OCI-M2 (cell line): Measurements from ENCODE around the gene HORMAD2.

ENCODE experiments used
- DNase-seq: peaks from one replicate; lab custom pipeline; 2025; ENCODE audit not compliant: unreplicated experiment; lab: John Stamatoyannopoulos, UW

Gene HORMAD2

GRCh38 chr22:30161051-30161469 lies 80.8 kb downstream of the HORMAD2 start:
- DNase-seq: no peak

GRCh38 chr22:30167296-30167695 lies 87.0 kb downstream of the HORMAD2 start:
- no peak for DNase-seq

DNA sequence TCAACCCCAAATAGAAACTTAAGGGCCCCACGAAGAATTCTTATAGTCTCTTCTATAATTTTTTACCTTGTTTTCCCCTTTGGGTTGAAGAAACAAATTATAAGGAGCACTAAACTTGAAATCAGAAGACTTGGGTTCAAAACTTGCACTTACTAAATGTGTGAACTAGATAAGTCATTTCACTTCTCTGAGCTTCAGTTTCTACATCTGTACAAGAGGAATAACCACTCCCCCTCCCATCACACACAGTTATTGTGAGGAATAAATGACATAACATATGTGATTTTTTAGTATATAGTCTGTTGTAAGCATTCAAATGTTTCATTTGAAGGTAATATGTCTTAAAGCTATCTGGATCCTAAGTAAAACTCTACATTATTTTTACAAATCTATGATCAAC lies 87.5 kb downstream of the HORMAD2 start:
- DNase-seq: no peak

GRCh38 chr22:30169002-30169401 lies 88.7 kb downstream of the HORMAD2 start:
- no peak for DNase-seq

DNA sequence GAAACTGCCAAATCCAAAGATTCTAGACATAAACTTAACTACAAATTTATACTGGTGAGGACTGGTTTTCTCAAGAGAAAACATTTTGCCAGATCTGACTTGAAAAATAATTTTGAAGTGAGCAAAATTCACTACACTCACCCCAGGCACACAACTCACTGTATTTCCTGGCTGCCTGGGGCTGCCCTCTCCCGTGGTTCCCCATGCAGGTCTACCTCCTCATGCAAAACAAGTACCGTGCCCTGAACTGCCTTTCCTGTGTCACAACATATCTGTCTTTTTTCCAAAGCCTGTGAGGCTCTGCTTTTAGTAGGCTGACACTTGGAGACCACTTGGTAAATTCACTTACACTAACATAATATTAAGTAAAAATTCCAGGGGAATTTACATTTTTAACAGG lies 89.9 kb downstream of the HORMAD2 start:
- no peak for DNase-seq

DNA sequence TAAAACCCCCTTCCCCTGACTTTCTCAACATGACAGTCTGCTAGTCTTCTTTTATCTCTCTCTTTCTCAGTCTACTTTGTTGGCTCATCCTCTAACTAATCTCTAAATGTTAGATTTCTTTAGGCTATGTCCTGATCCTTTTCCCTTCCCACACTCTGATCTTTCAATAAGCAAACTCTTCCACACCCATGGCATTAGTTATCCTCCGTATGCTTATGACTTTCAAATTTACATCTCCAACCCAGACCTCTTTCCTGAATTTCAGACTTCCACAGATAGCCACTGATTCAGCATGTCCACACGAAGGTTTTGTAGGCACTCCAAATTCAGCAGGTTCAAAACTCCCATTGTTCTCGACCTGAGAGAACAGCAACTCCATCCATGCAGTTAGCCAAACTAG lies 90.7 kb downstream of the HORMAD2 start:
- DNase-seq: no peak

GRCh38 chr22:30175690-30176288 lies 95.5 kb downstream of the HORMAD2 start:
- no peak for DNase-seq

DNA sequence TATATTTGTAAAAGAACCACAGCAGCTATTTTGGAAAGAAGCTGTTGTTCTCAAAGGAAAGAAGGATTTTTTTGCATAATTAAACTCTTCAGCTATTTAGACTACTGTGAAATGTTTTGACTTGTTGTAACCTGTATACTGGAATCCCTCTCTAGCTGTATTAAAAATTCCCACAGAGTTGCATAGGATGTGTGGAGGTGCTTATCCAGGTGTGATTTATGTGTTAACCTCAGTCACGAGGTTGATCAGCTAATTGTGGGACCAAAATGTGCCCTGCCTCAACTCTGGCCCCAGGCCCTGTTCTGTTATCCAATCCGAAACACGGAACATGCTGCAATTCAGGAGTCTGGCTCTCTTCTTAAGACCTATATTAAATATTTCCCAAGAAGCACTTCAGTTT lies 96.2 kb downstream of the HORMAD2 start:
- DNase-seq: no peak

- no peak for DNase-seq
Observed at GRCh38 chr22:30178181-30179126, 98.2 kb downstream of the HORMAD2 start.

- no peak for DNase-seq
Observed at GRCh38 chr22:30180616-30181015, 100.4 kb downstream of the HORMAD2 start.

DNA sequence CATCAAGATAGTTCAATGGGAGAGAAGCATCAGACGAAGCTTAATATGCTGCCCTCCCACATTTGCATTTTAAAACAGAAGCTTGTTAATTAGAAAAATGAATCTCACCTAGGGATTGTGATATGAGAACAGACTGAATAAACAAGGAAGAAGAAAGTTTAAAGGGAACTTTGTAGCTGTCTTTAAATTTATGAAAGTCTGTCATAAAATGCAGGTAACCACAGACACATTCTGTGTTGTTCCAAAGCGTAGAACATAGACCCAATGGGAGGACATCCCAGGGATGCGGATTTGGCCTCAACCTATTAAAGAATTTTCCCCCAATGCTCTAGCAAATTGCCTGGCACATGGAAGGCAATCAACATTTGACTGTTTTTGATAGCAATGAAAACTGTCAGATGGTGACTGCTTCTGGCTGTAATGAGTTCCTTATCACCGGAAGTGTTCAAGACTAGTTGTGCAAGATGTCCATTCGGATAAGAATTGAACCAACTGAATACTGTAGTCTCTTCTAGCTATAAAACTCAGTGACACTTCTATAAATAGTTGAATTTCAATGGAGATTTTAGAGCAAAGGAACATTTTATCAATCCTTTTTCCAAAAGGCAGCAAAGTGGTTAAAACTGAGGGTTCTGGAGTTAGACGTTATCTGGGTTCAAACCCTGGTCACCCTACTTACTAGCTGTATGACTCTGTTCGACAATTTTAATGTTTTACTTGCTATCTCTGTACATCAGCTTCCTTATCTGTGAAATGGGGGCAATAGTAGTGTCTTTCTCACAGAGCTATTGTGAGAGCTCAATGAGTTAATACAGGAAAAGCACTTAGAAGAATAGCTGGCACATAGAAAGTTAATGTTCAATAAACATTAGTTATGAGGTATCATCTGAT lies 101.4 kb downstream of the HORMAD2 start:
- DNase-seq: no peak

DNA sequence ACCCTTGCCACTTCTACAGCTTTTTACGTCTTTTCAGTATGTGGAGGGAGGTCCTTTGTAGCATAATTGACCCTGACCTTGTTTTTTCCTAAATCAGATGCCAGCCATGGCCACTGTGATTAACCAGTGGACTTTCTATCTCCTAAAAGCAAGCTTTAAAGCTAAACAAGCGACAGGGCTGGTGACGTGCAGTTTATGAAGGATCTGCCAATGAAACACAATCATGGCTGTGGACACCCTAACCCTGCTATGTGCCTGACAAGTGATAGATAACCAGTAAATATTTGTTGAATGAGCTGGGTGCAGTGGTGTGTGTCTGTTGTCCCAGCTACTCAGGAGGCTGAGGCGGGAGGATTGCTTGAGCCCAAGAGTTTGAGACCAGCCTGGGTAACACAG lies 102.1 kb downstream of the HORMAD2 start:
- no peak for DNase-seq

DNA sequence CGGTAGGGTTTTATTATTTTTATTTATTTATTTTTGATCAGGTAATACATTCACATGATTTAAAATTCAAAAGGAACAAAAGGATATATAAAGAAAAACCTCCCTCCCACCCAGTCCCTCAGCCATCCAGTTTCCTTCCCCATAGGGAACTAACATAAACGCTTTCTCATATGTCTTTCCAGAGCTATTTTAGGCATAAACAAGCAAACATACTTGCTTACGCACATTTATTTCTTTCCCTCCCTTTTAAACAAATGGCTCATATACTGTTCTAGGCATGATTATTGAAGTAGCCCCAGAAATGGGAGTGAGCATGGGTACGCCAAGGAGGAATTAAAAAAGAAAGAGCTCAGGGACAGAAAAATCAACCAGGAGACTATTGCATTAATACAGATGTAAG lies 102.6 kb downstream of the HORMAD2 start:
- no peak for DNase-seq

- no peak for DNase-seq
Observed at GRCh38 chr22:30183271-30183670, 103.0 kb downstream of the HORMAD2 start.

DNA sequence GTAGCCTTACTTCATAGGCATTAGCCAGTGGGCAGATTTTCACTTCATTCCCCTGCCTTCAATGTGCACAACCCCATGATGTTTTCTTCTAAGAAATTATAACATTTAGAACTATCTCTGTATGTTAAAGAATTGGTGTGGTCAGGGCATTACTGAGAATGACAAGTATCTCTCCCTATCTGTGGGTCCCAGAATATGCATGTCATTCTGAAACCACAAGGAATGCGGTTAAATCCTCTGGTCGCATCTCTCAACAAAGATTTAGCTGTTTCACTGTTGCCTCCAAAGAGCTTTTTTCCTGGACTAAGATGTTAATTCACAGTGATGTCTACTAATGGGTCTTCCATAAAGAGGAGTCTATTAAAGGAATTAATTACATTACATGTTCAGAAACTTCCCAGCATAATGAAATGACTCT lies 103.6 kb downstream of the HORMAD2 start:
- no peak for DNase-seq

- no peak for DNase-seq
Observed at GRCh38 chr22:30185129-30185528, 104.9 kb downstream of the HORMAD2 start.

- DNase-seq: no peak
Observed at GRCh38 chr22:30185549-30185948, 105.3 kb downstream of the HORMAD2 start.

DNA sequence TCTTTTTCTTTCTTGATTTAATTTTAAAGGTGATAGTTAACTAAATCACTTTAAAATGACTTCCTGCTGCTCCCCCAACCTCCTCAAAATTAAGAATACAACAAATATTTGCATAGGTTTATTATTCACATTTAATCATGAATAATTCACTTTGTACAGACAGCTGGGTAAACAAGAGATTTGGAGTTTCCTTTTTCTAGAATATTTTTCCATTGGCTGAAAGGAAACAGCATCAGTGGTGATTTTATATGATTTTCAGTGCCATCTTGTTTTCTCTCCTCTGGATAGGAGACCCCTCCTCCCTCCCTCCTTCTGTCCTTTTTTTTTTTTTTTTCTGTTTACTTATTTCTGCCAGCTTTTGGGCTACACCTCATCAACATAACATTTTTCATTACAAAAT lies 105.8 kb downstream of the HORMAD2 start:
- DNase-seq: no peak

DNA sequence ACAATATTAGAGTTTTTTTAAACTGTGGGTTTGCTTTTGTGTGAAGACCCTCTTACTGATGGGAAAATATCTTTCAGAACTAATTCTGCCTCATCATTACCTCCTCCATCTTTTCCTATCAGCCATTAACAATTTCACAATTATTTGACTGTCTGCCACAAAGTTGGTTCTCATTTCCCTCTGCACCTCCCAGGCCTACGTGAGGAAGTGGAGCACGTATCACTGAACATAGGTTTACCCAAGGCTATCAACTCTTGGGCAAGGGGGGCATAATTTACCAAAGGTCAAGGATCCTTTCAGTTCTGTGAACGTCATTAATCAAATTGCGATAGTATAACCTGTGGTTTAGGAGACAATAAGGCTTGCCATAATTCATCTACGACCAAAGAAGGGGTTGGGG lies 106.2 kb downstream of the HORMAD2 start:
- no peak for DNase-seq

- DNase-seq: no peak
Observed at GRCh38 chr22:30187094-30187493, 106.8 kb downstream of the HORMAD2 start.
